Keratinocyte (primary cell): ENCODE measurements around the gene EYS.

ENCODE experiments used
- CTCF ChIP-seq, 3 experiments: IDR thresholded peaks in 1 of 3; conservative IDR thresholded peaks in 1 of 3; optimal IDR thresholded peaks in 1 of 3; 2 replicates in 2 of 3; 3 replicates in 1 of 3; pipeline versions ENCODE3 to v1.5.1; 2011; ENCODE audit warnings: low read length in 3 of 3, mild to moderate bottlenecking in 3 of 3, moderate library complexity in 2 of 3, control low read depth in 1 of 3, inconsistent platforms in 1 of 3; ENCODE audit not compliant: insufficient read depth in 2 of 3; ENCODE audit errors: extremely low read depth in 1 of 3
- EZH2 ChIP-seq: IDR thresholded peaks from one replicate; pipeline ENCODE4 v1.6.1; 2012; ENCODE audit warnings: inconsistent platforms, mild to moderate bottlenecking, low read length, moderate library complexity

- TF ChIP-seq CTCF (optimal IDR thresholded peaks at IDR 0.05 in 1 of 3, IDR thresholded peaks at IDR 0.05 in 1 of 3, conservative IDR thresholded peaks at IDR 0.05 in 1 of 3; ENCODE audit: extremely low read depth in 1 of 3, insufficient read depth in 2 of 3, low read length in 3 of 3) (no peak), EZH2 (no peak)
Observed at GRCh38 chr6:65671922-65672321, 35.1 kb downstream of the EYS start.
